RWPE2 (cell line): Measurements from ENCODE around the gene ISY1.

ENCODE experiments used
- ATAC-seq: fragments of 200-7000 bp; cut with Tn5 transposase; 3 replicates; pipeline ENCODE4 v1.9.1; 2021; ENCODE audit warnings: low read depth
- DNase-seq: peaks from one replicate; pipeline ENCODE4 v3.0.0-alpha.2; 2020; ENCODE audit warnings: low spot score
- H3K27ac ChIP-seq: fragments of 450-650 bp; 2 replicates; pipeline ENCODE4 v1.5.1; 2017; ENCODE audit warnings: mild to moderate bottlenecking; ENCODE audit not compliant: poor library complexity, severe bottlenecking
- H3K27me3 ChIP-seq: fragments of 250-450 bp; sonication (Bioruptor Pico); 2 replicates; pipeline ENCODE4 v1.5.1; 2021; ENCODE audit warnings: mild to moderate bottlenecking, moderate library complexity; ENCODE audit not compliant: insufficient read depth, poor library complexity, severe bottlenecking
- H3K36me3 ChIP-seq: fragments of 250-450 bp; sonication (Bioruptor Pico); 2 replicates; pipeline ENCODE4 v1.5.1; 2020; ENCODE audit warnings: low read depth, mild to moderate bottlenecking, moderate library complexity
- H3K4me1 ChIP-seq: fragments of 250-450 bp; sonication (Bioruptor Pico); 2 replicates; pipeline ENCODE4 v1.5.1; 2021; ENCODE audit warnings: mild to moderate bottlenecking, moderate library complexity; ENCODE audit not compliant: insufficient read depth, poor library complexity, severe bottlenecking
- H3K4me3 ChIP-seq: fragments of 250-450 bp; sonication (Bioruptor Pico); 2 replicates; pipeline ENCODE4 v1.5.1; 2021; ENCODE audit warnings: mild to moderate bottlenecking, moderate library complexity; ENCODE audit not compliant: severe bottlenecking
- H3K9me3 ChIP-seq: fragments of 250-450 bp; sonication (Bioruptor Pico); 2 replicates; pipeline ENCODE4 v1.5.1; 2021; ENCODE audit warnings: mild to moderate bottlenecking, moderate library complexity; ENCODE audit not compliant: severe bottlenecking
- CTCF ChIP-seq: fragments of 450-650 bp; IDR thresholded peaks from one replicate; pipeline ENCODE4 v1.5.1; 2017; ENCODE audit warnings: mild to moderate bottlenecking, moderate library complexity; ENCODE audit not compliant: poor library complexity, severe bottlenecking

ISY1 gene

GRCh38 chr3:129078510-129078909, 82.4 kb downstream of the ISY1 start:
- H3K36me3 ChIP-seq = no peaks in the 10 kb centered on the region
- no peaks in the 10 kb centered on the region for H3K27me3 ChIP-seq
- H3K9me3 ChIP-seq = no peaks in the 10 kb centered on the region
- no peaks in the 10 kb centered on the region for H3K4me1 ChIP-seq
- H3K27ac ChIP-seq = no peak overlapping the region
- ATAC-seq (no peak), DNase-seq (no peak)
- H3K4me3 ChIP-seq = no peak overlapping the region
- TF ChIP-seq CTCF = no peak
